Measurements from ENCODE around the gene PDZD11.

- no peak for TF ChIP-seq POLR2AphosphoS5 (IDR thresholded peaks at IDR 0.05; ENCODE audit: low read depth, low read length)
- TF ChIP-seq POLR2A (IDR thresholded peaks at IDR 0.05; ENCODE audit: low read depth, low read length), result no peak
- no peak for TF ChIP-seq TAF1 (IDR thresholded peaks at IDR 0.05; ENCODE audit: borderline replicate concordance, low read depth, low read length)
These were observed 32.1 kb downstream of the PDZD11 start for GRCh38 chrX:70257423-70258288.
